GM18951 (cell line): ENCODE measurements around the gene PCDH9.

Experiments used
- POLR2A ChIP-seq: IDR thresholded peaks from 4 replicates; pipeline ENCODE4 v1.6.1; 2011; ENCODE audit warnings: mild to moderate bottlenecking; ENCODE audit not compliant: insufficient read length, insufficient read depth; ENCODE audit errors: extremely low read depth
- in situ Hi-C: fragments of 300-500 bp; cut with MboI; formaldehyde crosslinking; loops from one replicate; pipeline ENCODE4 v1.12.0; 2022; ENCODE audit warnings: low sequenced_read_pairs, mixed read lengths, inconsistent platforms; ENCODE audit not compliant: unreplicated experiment

The PCDH9 gene

GRCh38 chr13:66995203-66995611 lies 234.9 kb downstream of the PCDH9 start:
- in situ Hi-C loops = no loop called here
- no peak for TF ChIP-seq POLR2A

- in situ Hi-C loops = no loop called here
- no peak for TF ChIP-seq POLR2A
These were observed 235.5 kb downstream of the PCDH9 start for GRCh38 chr13:66994517-66995202.

- TF ChIP-seq POLR2A = peak; percentile 12
- in situ Hi-C loops = no loop called here
These were observed 236.0 kb downstream of the PCDH9 start for GRCh38 chr13:66994097-66994496.

GRCh38 chr13:66992719-66993118 lies 237.4 kb downstream of the PCDH9 start:
- in situ Hi-C loops = no loop called here
- TF ChIP-seq POLR2A = no peak

- TF ChIP-seq POLR2A = no peak
- in situ Hi-C loops = no loop called here
These were observed 238.0 kb downstream of the PCDH9 start for GRCh38 chr13:66992183-66992582.

GRCh38 chr13:66984241-66984640 lies 245.9 kb downstream of the PCDH9 start:
- TF ChIP-seq POLR2A = no peak

GRCh38 chr13:66981912-66982311 lies 248.2 kb downstream of the PCDH9 start:
- in situ Hi-C loops = no loop called here
- no peak for TF ChIP-seq POLR2A

More at GRCh38 chr13:66984241-66984640, 245.9 kb downstream of the PCDH9 start:
- in situ Hi-C loops = no loop called here

GRCh38 chr13:66977161-66977560 lies 253.0 kb downstream of the PCDH9 start:
- in situ Hi-C loops = no loop called here
- TF ChIP-seq POLR2A = no peak

GRCh38 chr13:66974889-66975288 lies 255.2 kb downstream of the PCDH9 start:
- in situ Hi-C loops = no loop called here
- TF ChIP-seq POLR2A = no peak

- in situ Hi-C loops = no loop called here
- TF ChIP-seq POLR2A = no peak
These were observed 256.0 kb downstream of the PCDH9 start for GRCh38 chr13:66974174-66974573.

- in situ Hi-C loops = no loop called here
- TF ChIP-seq POLR2A = no peak
These were observed 257.5 kb downstream of the PCDH9 start for GRCh38 chr13:66972659-66973058.

GRCh38 chr13:66971004-66971403 lies 259.1 kb downstream of the PCDH9 start:
- no peak for TF ChIP-seq POLR2A
- in situ Hi-C loops = no loop called here

GRCh38 chr13:66969291-66969690 lies 260.8 kb downstream of the PCDH9 start:
- in situ Hi-C loops = no loop called here
- TF ChIP-seq POLR2A = no peak

- no peak for TF ChIP-seq POLR2A
- in situ Hi-C loops = no loop called here
These were observed 262.1 kb downstream of the PCDH9 start for GRCh38 chr13:66967811-66968597.
